ENCODE data around the gene ISG20. TPM values are rescaled to one million over a fixed set of nuclear protein-coding genes. Genes with fewer than 3 reads are reported as not detected.

The ISG20 gene
- total RNA-seq, 4 donors from 2014 or later = 14.3 to 47.8 (median 35.1) TPM

- no peak for DNase-seq
- Histone ChIP-seq H3K4me1 (peaks cover 20 to 41% of the 10 kb centered on the region in 2 donors), H3K9me3 (no peaks in the 10 kb centered on the region), H3K36me3 (peaks cover 19 to 21% of the 10 kb centered on the region in 2 donors), H3K27ac (peak overlapping the region in 2 of 3 donors; percentile 26 to 44), H3K27me3 (no peaks in the 10 kb centered on the region), H3K4me3 (replicated peaks in 1 of 3) (no peak overlapping the region)
- TF ChIP-seq, protein P1, sequence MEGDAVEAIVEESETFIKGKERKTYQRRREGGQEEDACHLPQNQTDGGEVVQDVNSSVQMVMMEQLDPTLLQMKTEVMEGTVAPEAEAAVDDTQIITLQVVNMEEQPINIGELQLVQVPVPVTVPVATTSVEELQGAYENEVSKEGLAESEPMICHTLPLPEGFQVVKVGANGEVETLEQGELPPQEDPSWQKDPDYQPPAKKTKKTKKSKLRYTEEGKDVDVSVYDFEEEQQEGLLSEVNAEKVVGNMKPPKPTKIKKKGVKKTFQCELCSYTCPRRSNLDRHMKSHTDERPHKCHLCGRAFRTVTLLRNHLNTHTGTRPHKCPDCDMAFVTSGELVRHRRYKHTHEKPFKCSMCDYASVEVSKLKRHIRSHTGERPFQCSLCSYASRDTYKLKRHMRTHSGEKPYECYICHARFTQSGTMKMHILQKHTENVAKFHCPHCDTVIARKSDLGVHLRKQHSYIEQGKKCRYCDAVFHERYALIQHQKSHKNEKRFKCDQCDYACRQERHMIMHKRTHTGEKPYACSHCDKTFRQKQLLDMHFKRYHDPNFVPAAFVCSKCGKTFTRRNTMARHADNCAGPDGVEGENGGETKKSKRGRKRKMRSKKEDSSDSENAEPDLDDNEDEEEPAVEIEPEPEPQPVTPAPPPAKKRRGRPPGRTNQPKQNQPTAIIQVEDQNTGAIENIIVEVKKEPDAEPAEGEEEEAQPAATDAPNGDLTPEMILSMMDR (IDR thresholded peaks at IDR 0.05) = peak in 4 of 6 experiments; percentile 42 to 65 (median 55)
- no peak for TF ChIP-seq POLR2A (IDR thresholded peaks at IDR 0.05)
- 68 to 73% methylated on average over 19 of the region's 19 CpGs for WGBS, 2 donors
- intact Hi-C loops (cut with DNase I) = loop anchor here (10.0 kb wide), 2 partner anchors 210 to 270 kb away; partner anchors contain the start of gene HAPLN3
These were observed 14.5 kb upstream of the ISG20 start for GRCh38 chr15:88624156-88624970.

GRCh38 chr15:88624971-88625490, 13.8 kb upstream of the ISG20 start:
- H3K9me3 ChIP-seq = no peaks in the 10 kb centered on the region
- TF ChIP-seq, protein P1 (IDR thresholded peaks at IDR 0.05) = no peak
- no peak for TF ChIP-seq POLR2A (IDR thresholded peaks at IDR 0.05)
- H3K36me3 ChIP-seq = peaks cover 22 to 27% of the 10 kb centered on the region in 2 donors
- intact Hi-C loops (cut with DNase I) = loop anchor here (10.0 kb wide), 2 partner anchors 210 to 270 kb away; partner anchors contain the start of gene HAPLN3
- peaks cover 24 to 44% of the 10 kb centered on the region in 2 donors for H3K4me1 ChIP-seq
- H3K27ac ChIP-seq = peak overlapping the region in 2 of 3 donors; percentile 26 to 44
- DNase-seq = no peak
- H3K4me3 ChIP-seq (replicated peaks in 1 of 3) = no peak overlapping the region
- WGBS, 2 donors = 84% methylated on average over 9 of the region's 9 CpGs
- H3K27me3 ChIP-seq = no peaks in the 10 kb centered on the region

GRCh38 chr15:88625943-88626741, 12.7 kb upstream of the ISG20 start:
- no peak for DNase-seq
- no peaks in the 10 kb centered on the region for H3K9me3 ChIP-seq
- H3K4me1 ChIP-seq = peaks cover 35 to 55% of the 10 kb centered on the region in 2 donors
- H3K27me3 ChIP-seq = no peaks in the 10 kb centered on the region
- H3K4me3 ChIP-seq (replicated peaks in 1 of 3) = no peak overlapping the region
- intact Hi-C loops (cut with DNase I) = loop anchor here (10.0 kb wide), 2 partner anchors 209 to 269 kb away; partner anchors contain the start of gene HAPLN3
- TF ChIP-seq POLR2A (IDR thresholded peaks at IDR 0.05) = no peak
- TF ChIP-seq, protein P1 (IDR thresholded peaks at IDR 0.05) = no peak
- 91 to 96% methylated on average over 21 to 23 of the region's 23 CpGs for WGBS, 2 donors
- H3K27ac ChIP-seq = no peak overlapping the region
- H3K36me3 ChIP-seq = peaks cover 22 to 28% of the 10 kb centered on the region in 2 donors

GRCh38 chr15:88627463-88627862, 11.4 kb upstream of the ISG20 start:
- no peaks in the 10 kb centered on the region for H3K9me3 ChIP-seq
- no peak for TF ChIP-seq POLR2A (IDR thresholded peaks at IDR 0.05)
- TF ChIP-seq, protein P1 (IDR thresholded peaks at IDR 0.05) = no peak
- H3K4me1 ChIP-seq = peaks cover 39 to 56% of the 10 kb centered on the region in 2 donors
- H3K27ac ChIP-seq = no peak overlapping the region
- WGBS, 2 donors = 86 to 95% methylated on average over 1 of the region's 1 CpG
- peaks cover 22 to 28% of the 10 kb centered on the region in 2 donors for H3K36me3 ChIP-seq
- H3K27me3 ChIP-seq = no peaks in the 10 kb centered on the region
- intact Hi-C loops (cut with DNase I) = loop anchor here (10.0 kb wide), 2 partner anchors 207 to 267 kb away; partner anchors contain the start of gene HAPLN3
- no peak overlapping the region for H3K4me3 ChIP-seq (replicated peaks in 1 of 3)
- no peak for DNase-seq

Data from thyroid gland (tissue), 4 donors.